Right lobe of liver (tissue), 4 donors: ENCODE data around the gene TRAF3.

ENCODE experiments used
- POLR2A ChIP-seq: fragments of 450-650 bp; IDR thresholded peaks from one replicate; pipeline ENCODE4 v1.6.1; 2017; ENCODE audit warnings: antibody characterized with exemption, mild to moderate bottlenecking
- TF ChIP-seq, protein P1 (sequence below), 4 donors: fragments of 200-600 bp in 3 of 4; fragments of 450-650 bp in 1 of 4; IDR thresholded peaks; one replicate each; pipeline versions ENCODE4 v1.5.1 to v1.8.0; 2016 to 2022; ENCODE audit warnings: antibody characterized with exemption in 4 of 4, mild to moderate bottlenecking in 2 of 4
- donor health status: DM: no; HTN: no; CAD: no.
- donor health status: DM: no; HTN: no; CAD: no.
- donor health status: DM: no; HTN: yes; CAD: no.

GRCh38 chr14:102770147-102771123 is 6.8 kb upstream of the TRAF3 start:
- TF ChIP-seq, protein P1, sequence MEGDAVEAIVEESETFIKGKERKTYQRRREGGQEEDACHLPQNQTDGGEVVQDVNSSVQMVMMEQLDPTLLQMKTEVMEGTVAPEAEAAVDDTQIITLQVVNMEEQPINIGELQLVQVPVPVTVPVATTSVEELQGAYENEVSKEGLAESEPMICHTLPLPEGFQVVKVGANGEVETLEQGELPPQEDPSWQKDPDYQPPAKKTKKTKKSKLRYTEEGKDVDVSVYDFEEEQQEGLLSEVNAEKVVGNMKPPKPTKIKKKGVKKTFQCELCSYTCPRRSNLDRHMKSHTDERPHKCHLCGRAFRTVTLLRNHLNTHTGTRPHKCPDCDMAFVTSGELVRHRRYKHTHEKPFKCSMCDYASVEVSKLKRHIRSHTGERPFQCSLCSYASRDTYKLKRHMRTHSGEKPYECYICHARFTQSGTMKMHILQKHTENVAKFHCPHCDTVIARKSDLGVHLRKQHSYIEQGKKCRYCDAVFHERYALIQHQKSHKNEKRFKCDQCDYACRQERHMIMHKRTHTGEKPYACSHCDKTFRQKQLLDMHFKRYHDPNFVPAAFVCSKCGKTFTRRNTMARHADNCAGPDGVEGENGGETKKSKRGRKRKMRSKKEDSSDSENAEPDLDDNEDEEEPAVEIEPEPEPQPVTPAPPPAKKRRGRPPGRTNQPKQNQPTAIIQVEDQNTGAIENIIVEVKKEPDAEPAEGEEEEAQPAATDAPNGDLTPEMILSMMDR (IDR thresholded peaks at IDR 0.05) = no peak
- no peak for TF ChIP-seq POLR2A
